ENCODE measurements around the gene KLHL17.

GRCh38 chr1:942864-943533 is 17.4 kb upstream of the KLHL17 start:
- TF ChIP-seq POLR2A (IDR thresholded peaks at IDR 0.05; ENCODE audit: low read length) (no peak), GATA1 (IDR thresholded peaks at IDR 0.05; ENCODE audit: low read depth, low read length) (no peak)

All from erythroblast (primary cell).